ENCODE data around the gene PTPRJ.

- no peak for TF ChIP-seq GTF2F1 (IDR thresholded peaks at IDR 0.05; ENCODE audit: low read length)
- no peak for TF ChIP-seq ATF2 (CRISPR knock-in tag; IDR thresholded peaks at IDR 0.05)
These were observed 12.5 kb upstream of the PTPRJ start for GRCh38 chr11:47967577-47968525.
